K562 (cell line): ENCODE results near the gene MITF. TPM values are rescaled to one million over a fixed set of nuclear protein-coding genes. Genes with fewer than 3 reads are reported as not detected.

ENCODE experiments used
- ATAC-seq: fragments of 200-7000 bp; cut with Tn5 transposase; 3 replicates; pipeline ENCODE4 v1.9.1; 2020; ENCODE audit warnings: moderate library complexity
- BruUV-seq: library from RNA; stranded (reverse); fragments of 400-500 nt; replicated peaks from 2 replicates; lab custom pipeline; 2021; lab: Mats Ljungman, UMichigan
- CTCF ChIA-PET: fragments of 300-600 bp; formaldehyde crosslinking; extraction: SDS; loops from one replicate; lab custom pipeline; 2021; ENCODE audit warnings: low intra/inter-chr PET ratio; lab: Yijun Ruan, JAX
- POLR2A ChIA-PET: fragments of 300-600, 350-650 bp; sonication (Branson Sonifier 250); formaldehyde crosslinking; extraction: SDS; loops from one replicate; lab custom pipeline; 2021; ENCODE audit warnings: antibody characterized with exemption, inconsistent platforms; lab: Yijun Ruan, JAX
- DNase-seq, 4 experiments: peaks; one replicate each; pipeline versions ENCODE4 v3.0.0 to v3.0.0-alpha.2; 2011 to 2018; ENCODE audit warnings: low spot score in 3 of 4, mixed read lengths in 3 of 4; ENCODE audit errors: extremely low read depth in 1 of 4
- FAIRE-seq: peaks from 2 replicates; lab custom pipeline; 2011; peaks lifted over from hg19 to GRCh38; lab: Jason Lieb, UNC
- H2AFZ ChIP-seq: 2 replicates; pipeline ENCODE4 v1.6.0; 2011; ENCODE audit warnings: low read depth, low read length, control low read depth, inconsistent platforms
- H3K27ac ChIP-seq: fragments of 200-600 bp; 3 replicates; pipeline ENCODE4 v1.8.0; 2011; ENCODE audit warnings: low read depth, mild to moderate bottlenecking, control low read depth, inconsistent platforms, low read length, moderate library complexity, mixed read lengths; ENCODE audit errors: extremely low read depth
- H3K27me3 ChIP-seq, 2 experiments: fragments of 300-600 bp in 1 of 2; 2 replicates in 1 of 2; 3 replicates in 1 of 2; pipeline versions ENCODE4 v1.6.0 to v1.8.0; 2011; ENCODE audit warnings: inconsistent platforms in 2 of 2, low read length in 2 of 2, mild to moderate bottlenecking in 1 of 2, mixed read lengths in 1 of 2, moderate library complexity in 1 of 2; ENCODE audit not compliant: control insufficient read depth in 2 of 2, insufficient read depth in 2 of 2
- H3K36me3 ChIP-seq: fragments of 300-600 bp; 3 replicates; pipeline ENCODE4 v1.8.0; 2011; ENCODE audit warnings: mild to moderate bottlenecking, low read length, inconsistent platforms; ENCODE audit not compliant: control insufficient read depth, insufficient read depth
- H3K4me1 ChIP-seq, 2 experiments: fragments of 200-600 bp in 1 of 2; replicated peaks in 1 of 2; 2 replicates in 1 of 2; 3 replicates in 1 of 2; pipeline versions ENCODE4 v1.5.1 to v1.8.0; 2011; ENCODE audit warnings: inconsistent platforms in 2 of 2, low read length in 2 of 2, mild to moderate bottlenecking in 1 of 2, mixed read lengths in 1 of 2, moderate library complexity in 1 of 2; ENCODE audit not compliant: control insufficient read depth in 2 of 2, insufficient read depth in 2 of 2
- H3K4me2 ChIP-seq: 2 replicates; pipeline ENCODE4 v1.6.1; 2011; ENCODE audit warnings: low read length, control low read depth, inconsistent platforms, mixed read lengths; ENCODE audit not compliant: insufficient read depth
- H3K4me3 ChIP-seq: fragments of 200-600 bp; sonication (generic), shearing (Covaris generic); 2 replicates; pipeline ENCODE4 v1.5.1; 2016; ENCODE audit warnings: control low read depth, inconsistent platforms
- H3K79me2 ChIP-seq: fragments of 200-600 bp; 3 replicates; pipeline ENCODE4 v1.8.0; 2011; ENCODE audit warnings: low read length, inconsistent platforms; ENCODE audit not compliant: control insufficient read depth, insufficient read depth
- H3K9ac ChIP-seq, 2 experiments: 2 replicates each; pipeline versions ENCODE4 v1.6.0 to v1.6.1; 2011; ENCODE audit warnings: low read depth in 2 of 2, low read length in 2 of 2, control low read depth in 1 of 2, inconsistent platforms in 1 of 2, mild to moderate bottlenecking in 1 of 2, mixed read lengths in 1 of 2; ENCODE audit not compliant: insufficient read depth in 1 of 2
- H3K9me1 ChIP-seq: one replicate; pipeline ENCODE4 v1.6.0; 2011; ENCODE audit warnings: inconsistent platforms, mild to moderate bottlenecking, low read length, moderate library complexity; ENCODE audit not compliant: control insufficient read depth, insufficient read depth
- H3K9me3 ChIP-seq: replicated peaks from 2 replicates; pipeline ENCODE4 v1.5.1; 2011; ENCODE audit warnings: low read depth, low read length, inconsistent platforms; ENCODE audit not compliant: control insufficient read depth, insufficient read depth
- H4K20me1 ChIP-seq: replicated peaks from 2 replicates; pipeline ENCODE4 v1.6.1; 2011; ENCODE audit warnings: low read length, inconsistent platforms, mixed read lengths; ENCODE audit not compliant: control insufficient read depth, insufficient read depth
- CBX1 ChIP-seq: sonication (generic); IDR thresholded peaks from 2 replicates; pipeline ENCODE4 v1.6.1; 2016; ENCODE audit warnings: antibody characterized with exemption, low read depth, mild to moderate bottlenecking
- CBX2 ChIP-seq: fragments of 200-600 bp; sonication (generic); IDR thresholded peaks from one replicate; pipeline ENCODE4 v1.6.1; 2012; ENCODE audit warnings: mild to moderate bottlenecking, low read length, inconsistent platforms; ENCODE audit not compliant: insufficient read depth, poor library complexity, severe bottlenecking
- CBX8 ChIP-seq: fragments of 200-600 bp; sonication (generic); IDR thresholded peaks from 2 replicates; pipeline ENCODE4 v1.6.1; 2012; ENCODE audit warnings: borderline replicate concordance, mixed run types, low read depth, mild to moderate bottlenecking, moderate library complexity, mixed read lengths, low read length, control low read depth, inconsistent platforms; ENCODE audit not compliant: poor library complexity, severe bottlenecking; ENCODE audit errors: extremely low read depth
- FOXA1 ChIP-seq: fragments of 450-650 bp; IDR thresholded peaks from 2 replicates; pipeline ENCODE4 v1.6.1; 2016; ENCODE audit warnings: mild to moderate bottlenecking, borderline replicate concordance
- FOXJ3 ChIP-seq: sonication (generic); formaldehyde crosslinking; IDR thresholded peaks from 2 replicates; pipeline ENCODE4 v1.4.0; 2020; ENCODE audit warnings: mild to moderate bottlenecking, missing genetic modification reagents
- FOXK2 ChIP-seq, 2 experiments: fragments of 450-650 bp; IDR thresholded peaks in 1 of 2; conservative IDR thresholded peaks in 1 of 2; 2 replicates each; pipeline ENCODE4 v1.6.1; 2016; ENCODE audit warnings: low read depth in 2 of 2, mild to moderate bottlenecking in 1 of 2
- GABPB1 ChIP-seq: sonication (generic); formaldehyde crosslinking; IDR thresholded peaks from 2 replicates; pipeline ENCODE4 v1.8.0; 2022; ENCODE audit warnings: mild to moderate bottlenecking, missing genetic modification reagents
- MTF1 ChIP-seq: fragments of 250-450 bp; sonication (Bioruptor Pico); IDR thresholded peaks from 2 replicates; pipeline ENCODE4 v1.9.0; 2021; ENCODE audit warnings: moderate library complexity, mild to moderate bottlenecking, inconsistent platforms, borderline replicate concordance
- NEUROD1 ChIP-seq: fragments of 150-350 bp; IDR thresholded peaks from 2 replicates; pipeline ENCODE4 v1.6.1; 2014; ENCODE audit warnings: borderline replicate concordance, low read length, low read depth; ENCODE audit not compliant: partially characterized antibody
- NUFIP1 ChIP-seq: fragments of 450-650 bp; IDR thresholded peaks from 2 replicates; pipeline ENCODE4 v1.6.1; 2018; ENCODE audit not compliant: partially characterized antibody
- STAT5B ChIP-seq: fragments of 250-450 bp; sonication (Bioruptor Pico); IDR thresholded peaks from 2 replicates; pipeline ENCODE4 v1.8.0; 2021; ENCODE audit warnings: mild to moderate bottlenecking, inconsistent platforms
- SUPT5H ChIP-seq: fragments of 450-650 bp; IDR thresholded peaks from 2 replicates; pipeline ENCODE4 v1.6.1; 2016
- ZBED1 ChIP-seq: IDR thresholded peaks from 2 replicates; pipeline ENCODE4 v1.6.1; 2014
- ZEB2 ChIP-seq: fragments of 450-650 bp; IDR thresholded peaks from 2 replicates; pipeline ENCODE4 v1.6.1; 2016
- ZFP36 ChIP-seq: fragments of 150-350 bp; IDR thresholded peaks from 2 replicates; pipeline ENCODE4 v1.6.1; 2018; ENCODE audit warnings: low read length, low read depth; ENCODE audit not compliant: partially characterized antibody
- ZNF175 ChIP-seq: fragments of 200-800 bp; sonication (Bioruptor generic); IDR thresholded peaks from 2 replicates; pipeline ENCODE4 v1.6.1; 2016; ENCODE audit warnings: low read depth, mild to moderate bottlenecking, missing genetic modification characterization, missing compliant biosample characterization
- ZNF324 ChIP-seq: fragments of 250-450 bp; sonication (Bioruptor Pico); IDR thresholded peaks from 2 replicates; pipeline ENCODE4 v1.4.0; 2020; ENCODE audit warnings: mild to moderate bottlenecking
- WGBS: fragments of 100-300 bp; shearing (Covaris generic); methylation state at CpG from one replicate; pipeline ENCODE4 v1.1.6; 2016; ENCODE audit warnings: low coverage, mixed read lengths; ENCODE audit not compliant: insufficient coverage; ENCODE audit errors: missing lambda C conversion rate; 5-methylcytosine and 5-hydroxymethylcytosine counted together
- in situ Hi-C: fragments of 300-500 bp; cut with MboI; formaldehyde crosslinking; loops from 4 replicates; pipeline ENCODE4 v1.15.0; 2018; ENCODE audit warnings: inconsistent platforms, mixed read lengths
- intact Hi-C: fragments of 100-400 bp; cut with micrococcal nuclease; formaldehyde crosslinking; loops from 2 replicates; pipeline ENCODE4 v1.14.2; 2022
- polyA plus RNA-seq, 8 experiments: library from polyadenylated mRNA; depleted of rRNA in 4 of 8; stranded (reverse) in 5 of 8; unstranded in 3 of 8; fragments of >200 nt; fragmentation: Nextera tagmentation in 2 of 8; fragmentation: Illumina TruSeq in 1 of 8; extraction: Ambion mirVana in 2 of 8; extraction: Trizol in 1 of 8; gene quantifications; 2 replicates each; pipeline versions ENCODE4 v1.2.1 to v1.2.3, GENCODE V29; 2011 to 2014; ENCODE audit warnings: inconsistent platforms in 1 of 8, missing spikeins in 1 of 8
- total RNA-seq, 7 experiments: library from RNA; depleted of rRNA in 6 of 7; stranded (reverse); fragments of >200 nt in 6 of 7; fragmentation: Illumina TruSeq in 2 of 7; extraction: Trizol in 2 of 7; gene quantifications; 2 replicates each; pipeline versions ENCODE4 v1.2.1 to v1.2.3, GENCODE V29; 2011 to 2021; ENCODE audit warnings: low replicate concordance in 1 of 7
- TF ChIP-seq, protein P1 (sequence below): fragments of 450-650 bp; IDR thresholded peaks from 2 replicates; pipeline ENCODE4 v1.7.1; 2018; ENCODE audit warnings: mild to moderate bottlenecking, low read depth; ENCODE audit not compliant: partially characterized antibody
- TF ChIP-seq, protein P2 (sequence below): IDR thresholded peaks from 2 replicates; pipeline ENCODE4 v1.6.1; 2011; ENCODE audit not compliant: insufficient read length; ENCODE audit errors: extremely low read depth
- TF ChIP-seq, protein P3 (sequence below): sonication (generic); formaldehyde crosslinking; IDR thresholded peaks from 2 replicates; pipeline ENCODE4 v1.8.0; 2022; ENCODE audit warnings: mild to moderate bottlenecking, low read depth, missing genetic modification reagents

Gene MITF
- total and polyA plus RNA-seq, 9 of the 15 experiments (the other 6 are each of a cell fraction or from before 2014, with no cell fraction given): 5.6 to 14.9 (median 11.1) TPM

DNA sequence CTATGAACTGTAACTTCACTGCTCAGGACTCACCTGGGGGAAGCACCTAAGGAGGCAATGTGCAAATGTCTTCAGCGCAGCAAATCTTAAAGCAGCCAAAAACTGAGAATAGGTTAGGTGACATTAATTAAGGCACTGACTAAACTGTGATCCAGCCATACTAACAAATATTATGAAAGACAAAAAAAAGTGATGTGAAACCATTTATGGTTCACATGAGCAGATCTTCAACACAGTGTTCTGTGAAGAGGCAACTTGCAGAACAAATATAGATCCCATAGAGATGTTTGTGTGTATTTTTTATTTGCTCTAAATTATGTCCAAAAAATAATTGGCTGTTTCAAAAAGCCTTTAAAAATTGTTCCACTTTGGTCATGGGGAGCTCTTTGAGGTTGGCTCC lies 24.1 kb upstream of the MITF start (continued):
- TF ChIP-seq MTF1 (CRISPR knock-in tag) (no peak), NUFIP1 (no peak), ZBED1 (no peak), GABPB1 (no peak), ZFP36 (no peak), FOXK2 (conservative IDR thresholded peaks at IDR 0.05 in 1 of 2, IDR thresholded peaks at IDR 0.05 in 1 of 2; ENCODE audit: low read depth in 2 of 2) (no peak), STAT5B (CRISPR knock-in tag) (no peak), CBX1 (no peak), FOXJ3 (CRISPR knock-in tag) (no peak)
- TF ChIP-seq, protein P1, sequence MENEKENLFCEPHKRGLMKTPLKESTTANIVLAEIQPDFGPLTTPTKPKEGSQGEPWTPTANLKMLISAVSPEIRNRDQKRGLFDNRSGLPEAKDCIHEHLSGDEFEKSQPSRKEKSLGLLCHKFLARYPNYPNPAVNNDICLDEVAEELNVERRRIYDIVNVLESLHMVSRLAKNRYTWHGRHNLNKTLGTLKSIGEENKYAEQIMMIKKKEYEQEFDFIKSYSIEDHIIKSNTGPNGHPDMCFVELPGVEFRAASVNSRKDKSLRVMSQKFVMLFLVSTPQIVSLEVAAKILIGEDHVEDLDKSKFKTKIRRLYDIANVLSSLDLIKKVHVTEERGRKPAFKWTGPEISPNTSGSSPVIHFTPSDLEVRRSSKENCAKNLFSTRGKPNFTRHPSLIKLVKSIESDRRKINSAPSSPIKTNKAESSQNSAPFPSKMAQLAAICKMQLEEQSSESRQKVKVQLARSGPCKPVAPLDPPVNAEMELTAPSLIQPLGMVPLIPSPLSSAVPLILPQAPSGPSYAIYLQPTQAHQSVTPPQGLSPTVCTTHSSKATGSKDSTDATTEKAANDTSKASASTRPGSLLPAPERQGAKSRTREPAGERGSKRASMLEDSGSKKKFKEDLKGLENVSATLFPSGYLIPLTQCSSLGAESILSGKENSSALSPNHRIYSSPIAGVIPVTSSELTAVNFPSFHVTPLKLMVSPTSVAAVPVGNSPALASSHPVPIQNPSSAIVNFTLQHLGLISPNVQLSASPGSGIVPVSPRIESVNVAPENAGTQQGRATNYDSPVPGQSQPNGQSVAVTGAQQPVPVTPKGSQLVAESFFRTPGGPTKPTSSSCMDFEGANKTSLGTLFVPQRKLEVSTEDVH: no peak

DNA sequence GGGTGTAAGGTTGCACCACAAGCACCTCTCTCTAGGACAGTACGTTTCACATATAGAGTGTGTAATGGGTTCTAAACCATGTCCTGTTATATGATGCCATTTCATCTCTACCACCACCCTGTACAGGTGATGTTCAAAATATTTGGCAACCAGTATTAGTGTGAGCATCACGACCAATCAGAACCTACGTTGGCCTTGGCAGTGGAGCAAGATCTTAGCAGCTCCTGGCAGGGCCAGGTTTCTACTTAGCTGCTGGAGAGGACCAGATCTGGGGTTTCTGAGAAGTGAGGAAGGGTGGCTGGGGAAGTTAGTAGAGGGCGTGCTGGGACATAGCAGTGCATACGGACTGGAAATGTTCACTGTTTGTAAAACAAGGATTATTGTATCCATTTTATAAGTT lies 23.1 kb upstream of the MITF start:
- Histone ChIP-seq H3K4me2 (no peak overlapping the region), H3K27ac (no peak overlapping the region), H3K9me3 (no peaks in the 10 kb centered on the region), H3K36me3 (no peaks in the 10 kb centered on the region), H3K4me1 (peaks cover 11 to 26% of the 10 kb centered on the region in 2 experiments), H4K20me1 (no peaks in the 10 kb centered on the region), H3K9me1 (no peaks in the 10 kb centered on the region), H3K79me2 (no peaks in the 10 kb centered on the region), H3K27me3 (no peaks in the 10 kb centered on the region), H2AFZ (peak overlapping the region; percentile 77), H3K9ac (no peak overlapping the region), H3K4me3 (no peak overlapping the region)
- FAIRE-seq (no peak), DNase-seq (no peak), ATAC-seq (peak; percentile 23)
- ChIA-PET POLR2A (no interaction called here), CTCF (no interaction called here)
- WGBS: 53% methylated on average over 5 of the region's 5 CpGs
- in situ Hi-C loops: no loop called here
- BruUV-seq: no TSS peak
- intact Hi-C loops: no loop called here
- TF ChIP-seq ZNF175 (CRISPR knock-in tag) (no peak), CBX2 (no peak), NEUROD1 (no peak), FOXA1 (no peak), ZNF324 (CRISPR knock-in tag) (no peak), CBX8 (no peak), SUPT5H (no peak), ZEB2 (no peak)
- TF ChIP-seq, protein P2, sequence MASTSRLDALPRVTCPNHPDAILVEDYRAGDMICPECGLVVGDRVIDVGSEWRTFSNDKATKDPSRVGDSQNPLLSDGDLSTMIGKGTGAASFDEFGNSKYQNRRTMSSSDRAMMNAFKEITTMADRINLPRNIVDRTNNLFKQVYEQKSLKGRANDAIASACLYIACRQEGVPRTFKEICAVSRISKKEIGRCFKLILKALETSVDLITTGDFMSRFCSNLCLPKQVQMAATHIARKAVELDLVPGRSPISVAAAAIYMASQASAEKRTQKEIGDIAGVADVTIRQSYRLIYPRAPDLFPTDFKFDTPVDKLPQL: no peak
- TF ChIP-seq, protein P3, sequence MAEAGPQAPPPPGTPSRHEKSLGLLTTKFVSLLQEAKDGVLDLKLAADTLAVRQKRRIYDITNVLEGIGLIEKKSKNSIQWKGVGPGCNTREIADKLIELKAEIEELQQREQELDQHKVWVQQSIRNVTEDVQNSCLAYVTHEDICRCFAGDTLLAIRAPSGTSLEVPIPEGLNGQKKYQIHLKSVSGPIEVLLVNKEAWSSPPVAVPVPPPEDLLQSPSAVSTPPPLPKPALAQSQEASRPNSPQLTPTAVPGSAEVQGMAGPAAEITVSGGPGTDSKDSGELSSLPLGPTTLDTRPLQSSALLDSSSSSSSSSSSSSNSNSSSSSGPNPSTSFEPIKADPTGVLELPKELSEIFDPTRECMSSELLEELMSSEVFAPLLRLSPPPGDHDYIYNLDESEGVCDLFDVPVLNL (CRISPR knock-in tag): no peak
